Stimulated activated CD4-positive, alpha-beta T cell treated with anti-CD3 and anti-CD28 coated beads, Interleukin-1b, Interleukin-23, amount 100 ng/mL, for 1 hour (primary cell): ENCODE results near the gene MAGI1.

Experiments
- DNase-seq, 2 donors: peaks; one replicate each; pipeline ENCODE4 v3.0.0-alpha.2; 2020; ENCODE audit warnings: low read depth in 2 of 2

The MAGI1 gene

DNA sequence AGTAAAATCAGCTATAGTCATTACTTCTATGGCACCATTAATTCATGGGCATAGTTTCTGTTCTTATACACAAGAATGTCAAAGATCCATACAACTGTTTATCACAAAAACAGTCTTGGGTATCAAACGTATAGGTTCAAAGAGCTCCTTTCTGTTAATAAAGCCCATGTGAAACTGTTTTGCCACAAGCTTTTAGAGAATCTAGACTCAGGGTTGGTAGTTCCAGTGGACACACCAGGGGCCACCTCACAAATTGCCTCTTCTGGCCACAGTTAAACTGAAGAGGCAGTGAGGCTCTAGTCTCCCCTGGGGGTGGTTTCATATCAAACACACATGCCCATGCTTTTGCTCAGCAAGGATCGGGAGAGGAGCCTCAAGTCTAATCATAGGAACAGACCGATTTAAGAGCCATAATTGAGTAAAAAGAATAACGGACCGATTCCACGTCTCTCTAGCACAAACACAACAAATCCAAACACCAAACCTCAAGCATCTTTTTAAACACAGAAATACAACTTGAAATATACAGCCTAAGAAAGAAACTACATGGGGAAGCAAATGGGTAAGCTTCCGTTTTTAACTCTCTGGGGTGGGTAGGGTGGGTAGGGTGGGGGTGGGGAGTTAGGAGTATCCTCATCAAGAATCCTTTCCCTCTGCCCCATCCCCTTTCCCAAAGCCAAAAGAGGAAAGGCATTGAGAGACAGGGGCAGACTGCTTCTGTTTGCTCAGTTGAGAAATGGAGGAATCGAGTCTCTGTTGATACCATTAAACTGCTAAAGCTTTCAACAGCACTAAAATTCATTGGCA lies 443.3 kb downstream of the MAGI1 start:
- DNase-seq = no peak

DNA sequence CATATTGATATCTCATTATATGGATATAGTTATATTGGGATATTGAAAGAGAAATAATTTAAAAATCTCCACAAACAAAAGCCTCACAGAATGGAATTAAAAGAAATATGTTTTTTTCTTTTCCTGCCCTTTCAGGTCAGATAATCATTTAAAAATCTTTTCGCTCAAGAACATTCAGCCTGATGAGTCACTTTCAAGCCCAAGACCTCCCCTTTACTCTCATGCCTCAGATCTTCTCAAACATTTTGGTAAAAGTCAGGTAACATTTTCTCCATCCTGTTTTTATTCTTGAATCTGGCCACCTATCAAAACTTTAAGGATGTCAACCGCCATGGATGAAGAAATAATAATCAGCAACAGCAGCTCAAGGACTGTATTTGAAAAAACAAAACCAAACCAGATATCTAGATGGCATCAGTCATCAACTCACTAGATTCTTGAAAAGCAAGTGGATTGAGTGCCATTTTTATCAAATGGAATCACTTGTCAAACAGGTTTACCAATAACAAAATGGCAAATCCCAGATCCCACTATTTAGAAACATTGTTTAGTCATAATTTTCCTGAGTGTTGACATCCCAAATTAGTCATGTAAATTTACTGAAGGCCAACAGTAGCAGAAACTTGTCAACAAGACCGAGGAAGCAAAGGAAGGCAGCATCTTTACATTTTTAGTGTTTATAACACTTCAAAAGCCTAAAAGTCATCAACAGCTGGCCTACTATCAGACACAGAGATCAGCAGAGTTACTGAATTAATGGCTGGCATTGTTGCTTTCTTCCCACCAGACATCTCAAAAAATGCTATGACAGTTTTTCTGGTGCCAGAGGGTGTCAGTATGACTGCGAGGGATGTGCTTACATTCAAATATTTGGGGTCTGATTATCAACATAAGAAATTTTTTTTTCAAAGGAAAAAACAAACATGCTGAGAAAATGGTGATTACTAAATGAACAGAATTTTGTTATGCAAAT lies 444.7 kb downstream of the MAGI1 start:
- no peak for DNase-seq

- DNase-seq = no peak
Measured at GRCh38 chr3:65591313-65591712, 447.4 kb downstream of the MAGI1 start.

DNA sequence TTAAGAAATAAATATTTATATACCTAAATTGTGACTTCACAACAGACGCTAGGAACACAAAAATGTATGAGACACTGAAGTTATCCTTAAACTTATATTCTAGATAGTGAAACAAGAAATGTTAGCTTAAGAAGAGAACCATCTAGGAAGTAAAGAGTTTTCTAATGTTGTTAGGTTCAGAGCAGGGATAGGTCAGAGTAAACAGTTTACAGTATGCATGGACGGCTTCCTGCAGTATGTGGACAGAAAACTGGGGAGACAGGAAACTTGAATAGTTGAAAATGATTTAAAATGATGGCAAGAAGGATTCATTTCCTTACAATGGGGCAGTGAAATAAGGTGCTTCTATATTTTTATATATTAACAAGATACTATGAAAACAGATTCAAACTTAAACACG lies 449.8 kb downstream of the MAGI1 start:
- DNase-seq = no peak

- DNase-seq = no peak
Measured at GRCh38 chr3:65587650-65588439, 450.9 kb downstream of the MAGI1 start.

DNA sequence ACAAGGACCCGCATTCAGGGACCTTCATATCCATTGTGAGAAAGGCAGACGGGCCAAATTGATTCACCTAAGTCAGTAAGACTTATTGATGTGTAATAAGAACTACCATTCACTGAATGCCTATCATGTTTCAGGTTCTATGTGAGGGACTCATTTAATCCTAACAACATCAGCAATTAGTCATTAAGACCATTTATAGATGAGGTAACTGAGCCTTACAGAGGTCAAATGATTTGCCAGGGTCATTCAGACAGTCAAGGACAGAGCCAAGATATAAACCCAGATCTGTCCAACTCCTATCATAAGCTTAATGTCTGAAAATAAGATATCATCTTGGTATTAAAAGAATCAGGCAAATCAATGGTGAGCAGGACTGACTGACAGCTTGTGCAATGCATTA lies 453.8 kb downstream of the MAGI1 start:
- no peak for DNase-seq

DNA sequence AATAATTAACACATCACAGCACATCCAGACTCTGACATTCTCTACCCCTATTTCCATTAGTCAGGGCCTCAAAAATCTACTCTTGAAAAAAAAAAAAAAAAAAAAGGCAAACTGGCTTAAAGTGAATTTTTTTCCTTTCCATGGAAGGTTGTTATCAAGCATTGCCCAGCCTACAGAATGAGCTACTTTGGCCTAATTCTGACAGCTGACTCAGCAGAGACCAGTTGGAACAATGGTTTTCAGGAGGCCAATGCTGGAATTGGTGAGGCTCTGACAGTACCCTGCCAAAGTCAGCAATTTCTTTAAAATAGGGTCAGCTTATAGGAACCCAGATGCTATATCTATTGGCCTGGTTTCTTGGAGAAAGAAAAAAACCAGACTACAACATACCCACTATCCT lies 454.7 kb downstream of the MAGI1 start:
- no peak for DNase-seq

DNA sequence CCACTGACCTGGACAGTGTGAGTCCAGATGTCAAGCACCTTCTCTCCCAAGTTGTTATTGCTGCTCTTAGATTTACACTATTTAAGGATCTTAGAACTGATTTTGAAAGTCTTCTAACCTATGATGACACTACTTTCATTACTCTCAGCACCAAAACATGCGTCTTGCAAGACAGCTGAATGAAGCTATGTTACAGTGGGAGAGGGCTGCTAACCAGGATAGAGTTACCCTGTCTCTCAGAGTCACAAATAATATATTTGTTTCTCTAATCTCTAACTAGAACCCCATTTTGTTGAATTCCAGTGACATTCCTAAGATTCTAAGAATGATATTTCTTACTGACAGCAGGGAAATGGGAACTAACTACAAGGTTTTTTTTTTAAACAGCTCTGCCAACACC lies 455.5 kb downstream of the MAGI1 start:
- DNase-seq = no peak

GRCh38 chr3:65582012-65582717 lies 456.6 kb downstream of the MAGI1 start:
- DNase-seq = no peak

- no peak for DNase-seq
Measured at GRCh38 chr3:65581313-65581712, 457.4 kb downstream of the MAGI1 start.

GRCh38 chr3:65578861-65579260 lies 459.9 kb downstream of the MAGI1 start:
- no peak for DNase-seq

DNA sequence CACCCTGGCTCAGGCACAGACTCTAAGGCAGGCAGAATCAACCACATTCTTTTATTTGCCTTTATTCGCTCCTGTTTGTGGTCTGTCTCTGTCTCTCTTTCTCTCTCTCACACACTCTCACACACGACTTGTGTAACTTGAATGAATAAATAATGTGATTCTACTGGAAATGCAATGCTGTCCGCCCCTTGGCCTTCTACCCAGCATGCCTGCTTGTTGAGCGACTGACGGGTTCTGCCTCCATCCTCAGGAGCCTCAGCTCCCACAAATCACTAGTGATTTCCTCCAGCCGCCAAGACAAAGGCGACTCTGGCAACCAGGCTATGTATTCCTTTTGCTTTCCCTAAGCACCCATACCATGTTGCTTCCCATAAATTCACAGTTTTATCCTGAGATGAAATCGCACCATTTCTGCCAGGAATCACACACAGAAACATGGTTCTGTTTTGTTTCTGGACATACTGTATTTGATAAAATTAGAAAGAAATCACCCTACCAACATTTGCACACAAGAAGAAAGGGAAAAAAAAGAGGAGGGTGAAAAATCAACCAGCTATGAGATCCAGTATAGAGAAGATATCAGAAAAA lies 460.8 kb downstream of the MAGI1 start:
- DNase-seq = no peak

GRCh38 chr3:65576966-65577365 lies 461.8 kb downstream of the MAGI1 start:
- DNase-seq = no peak

- no peak for DNase-seq
Measured at GRCh38 chr3:65576228-65576627, 462.5 kb downstream of the MAGI1 start.

- no peak for DNase-seq
Measured at GRCh38 chr3:65575376-65575840, 463.3 kb downstream of the MAGI1 start.

DNA sequence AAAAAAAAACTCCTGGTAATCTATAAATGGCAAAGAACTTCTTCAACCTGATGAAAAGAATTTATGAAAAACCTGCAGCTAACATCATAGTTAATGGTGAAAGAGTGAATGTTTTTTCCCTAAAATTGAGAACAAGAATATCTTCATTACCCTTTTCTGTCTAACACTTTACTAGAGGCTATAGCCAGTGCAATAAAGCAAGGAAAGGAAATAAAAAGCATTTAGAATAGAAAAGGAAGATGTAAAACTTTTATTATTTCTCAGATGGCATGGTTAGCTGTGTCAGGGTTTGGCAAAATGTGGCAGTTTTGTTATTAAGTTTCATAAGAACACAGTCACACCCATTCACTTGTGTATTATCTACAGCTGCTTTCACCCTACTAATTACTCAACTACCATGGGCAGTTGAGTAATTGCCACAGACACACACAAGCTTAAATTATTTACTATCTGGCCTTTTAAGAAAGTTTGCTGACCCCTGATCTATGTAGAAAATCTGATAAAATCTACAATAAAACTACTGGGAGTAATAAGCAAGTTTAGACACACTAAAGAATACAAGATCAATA lies 465.1 kb downstream of the MAGI1 start:
- DNase-seq = no peak

DNA sequence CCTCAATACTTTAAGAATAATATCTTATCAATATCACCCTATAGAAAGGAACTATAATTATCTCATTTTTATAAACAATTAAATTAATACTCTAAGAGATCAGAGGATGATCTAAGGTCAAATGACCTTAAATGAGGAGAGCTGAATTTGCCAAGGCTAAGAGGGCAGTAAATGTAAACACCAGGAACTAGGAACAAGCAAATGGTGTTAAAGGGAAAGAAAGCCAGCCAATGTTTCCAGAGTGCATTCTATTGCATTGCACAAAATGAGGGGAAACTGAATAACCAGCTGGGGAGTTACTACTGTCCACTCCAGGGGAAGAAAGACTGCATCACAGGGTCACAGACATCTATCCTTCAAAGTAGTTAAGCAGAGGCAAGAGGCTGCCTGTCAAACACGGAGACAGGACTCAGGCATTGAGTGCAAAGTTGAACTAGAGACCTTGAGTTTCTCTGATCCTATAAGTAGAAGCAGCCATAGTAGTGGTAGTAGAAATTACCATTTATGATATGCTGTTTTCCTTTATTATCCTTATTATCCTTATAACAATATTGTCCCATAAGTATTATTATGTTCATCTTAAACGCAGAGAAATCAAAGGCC lies 466.4 kb downstream of the MAGI1 start:
- no peak for DNase-seq

DNA sequence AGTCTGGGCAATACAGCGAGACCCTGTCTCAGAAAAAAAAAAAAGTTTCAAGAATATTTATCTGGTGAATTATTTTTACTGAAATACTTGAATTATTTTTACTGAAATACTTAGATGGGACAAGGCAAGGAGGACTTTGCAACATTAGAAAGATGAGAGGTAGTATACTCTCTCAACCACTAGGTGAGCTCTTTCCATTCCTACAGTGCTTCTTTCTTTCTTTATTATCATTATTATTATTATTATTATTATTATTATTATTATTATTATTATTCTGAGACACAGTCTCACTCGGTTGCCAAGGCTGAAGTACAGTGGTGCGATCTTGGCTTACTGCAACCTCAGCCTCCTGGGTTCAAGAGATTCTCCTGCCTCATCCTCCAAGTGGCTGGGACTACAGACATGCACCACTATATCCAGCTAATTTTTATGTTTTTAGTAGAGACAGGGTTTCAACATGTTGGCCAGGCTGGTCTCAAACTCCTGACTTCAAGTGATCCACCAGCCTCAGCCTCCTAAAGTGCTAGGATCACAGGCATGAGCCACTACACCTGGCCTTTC lies 468.8 kb downstream of the MAGI1 start:
- DNase-seq = no peak

GRCh38 chr3:65569129-65569528 lies 469.6 kb downstream of the MAGI1 start:
- no peak for DNase-seq

- no peak for DNase-seq
Measured at GRCh38 chr3:65568497-65568896, 470.2 kb downstream of the MAGI1 start.
